ENCODE results near the gene SIKE1. TPM values are rescaled to one million over a fixed set of nuclear protein-coding genes. Genes with fewer than 3 reads are reported as not detected.

Gene SIKE1
- total RNA-seq, 4 donors from 2014 or later = 47.5 to 57.4 (median 55.4) TPM

DNA sequence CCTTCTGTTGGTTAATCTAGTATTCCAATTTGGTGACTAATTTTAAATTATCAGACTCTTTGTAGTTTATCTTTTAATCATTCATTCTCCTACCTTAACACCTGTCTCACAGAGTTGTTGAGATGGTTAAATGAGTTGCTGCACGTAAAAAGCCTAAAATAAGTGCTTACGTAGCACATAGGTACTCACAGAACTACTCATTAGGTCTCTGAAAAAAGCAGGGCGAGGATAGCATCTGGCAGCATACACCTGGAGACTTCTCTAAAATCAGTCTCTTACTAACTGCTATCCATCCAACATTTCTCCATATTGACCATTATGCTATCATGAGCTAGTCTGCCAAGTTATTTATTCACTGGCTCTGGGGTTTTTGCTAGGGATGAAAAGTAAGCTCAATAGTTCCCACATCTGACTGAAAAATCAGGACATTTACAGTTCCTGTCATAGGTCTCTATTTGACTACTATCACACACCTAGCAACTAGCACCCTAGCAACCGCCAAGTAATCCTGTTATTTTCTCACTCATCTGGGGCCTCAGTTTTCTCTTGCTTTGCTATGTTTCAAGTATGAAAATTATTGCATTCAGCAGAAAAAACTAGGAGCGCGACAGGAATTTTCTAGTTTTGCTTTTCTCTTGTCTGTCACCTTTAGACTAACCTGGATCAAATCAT is 33.9 kb downstream of the SIKE1 start:
- WGBS, 2 donors = 80% methylated on average over 6 of the region's 6 CpGs
- intact Hi-C loops (cut with DNase I; ENCODE audit: low total_unique reads) = no loop called here
- H3K4me3 ChIP-seq (ENCODE audit: low read depth, poor library complexity, severe bottlenecking) = no peak overlapping the region
- DNase-seq (ENCODE audit: low spot score in 2 of 2) = no peak
- TF ChIP-seq, protein P1, sequence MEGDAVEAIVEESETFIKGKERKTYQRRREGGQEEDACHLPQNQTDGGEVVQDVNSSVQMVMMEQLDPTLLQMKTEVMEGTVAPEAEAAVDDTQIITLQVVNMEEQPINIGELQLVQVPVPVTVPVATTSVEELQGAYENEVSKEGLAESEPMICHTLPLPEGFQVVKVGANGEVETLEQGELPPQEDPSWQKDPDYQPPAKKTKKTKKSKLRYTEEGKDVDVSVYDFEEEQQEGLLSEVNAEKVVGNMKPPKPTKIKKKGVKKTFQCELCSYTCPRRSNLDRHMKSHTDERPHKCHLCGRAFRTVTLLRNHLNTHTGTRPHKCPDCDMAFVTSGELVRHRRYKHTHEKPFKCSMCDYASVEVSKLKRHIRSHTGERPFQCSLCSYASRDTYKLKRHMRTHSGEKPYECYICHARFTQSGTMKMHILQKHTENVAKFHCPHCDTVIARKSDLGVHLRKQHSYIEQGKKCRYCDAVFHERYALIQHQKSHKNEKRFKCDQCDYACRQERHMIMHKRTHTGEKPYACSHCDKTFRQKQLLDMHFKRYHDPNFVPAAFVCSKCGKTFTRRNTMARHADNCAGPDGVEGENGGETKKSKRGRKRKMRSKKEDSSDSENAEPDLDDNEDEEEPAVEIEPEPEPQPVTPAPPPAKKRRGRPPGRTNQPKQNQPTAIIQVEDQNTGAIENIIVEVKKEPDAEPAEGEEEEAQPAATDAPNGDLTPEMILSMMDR (IDR thresholded peaks at IDR 0.05) = no peak
- TF ChIP-seq POLR2A (IDR thresholded peaks at IDR 0.05) = no peak

DNA sequence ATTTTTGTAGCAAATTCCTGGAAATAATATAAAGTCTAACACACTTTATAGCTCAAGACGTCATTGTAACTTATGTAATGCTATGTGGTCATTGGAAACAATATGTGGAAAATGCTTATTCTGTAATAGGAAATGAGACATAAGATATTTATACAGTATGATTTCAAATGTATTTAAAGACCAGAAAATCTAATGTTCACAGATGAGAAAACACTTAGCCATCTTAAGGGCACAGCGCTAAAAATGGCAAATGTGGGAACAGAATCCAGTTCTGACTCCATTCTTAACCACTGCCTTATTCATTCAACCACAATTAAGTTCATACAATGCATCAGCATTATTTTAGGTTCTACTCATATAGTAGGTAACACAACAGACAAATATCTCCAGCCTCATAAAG is 35.2 kb downstream of the SIKE1 start:
- 68 to 75% methylated on average over 2 of the region's 2 CpGs for WGBS, 2 donors
- no peak for DNase-seq (ENCODE audit: low spot score in 2 of 2)
- intact Hi-C loops (cut with DNase I; ENCODE audit: low total_unique reads) = no loop called here
- TF ChIP-seq POLR2A (IDR thresholded peaks at IDR 0.05) = no peak
- TF ChIP-seq, protein P1 (IDR thresholded peaks at IDR 0.05) = no peak
- H3K4me3 ChIP-seq (ENCODE audit: low read depth, poor library complexity, severe bottlenecking) = no peak overlapping the region

- intact Hi-C loops (cut with DNase I; ENCODE audit: low total_unique reads) = no loop called here
- no peak overlapping the region for H3K4me3 ChIP-seq (ENCODE audit: low read depth, poor library complexity, severe bottlenecking)
- DNase-seq (ENCODE audit: low spot score in 2 of 2) = peak in 1 of 2 donors; percentile 42
- WGBS, 2 donors = 94 to 96% methylated on average over 11 of the region's 11 CpGs
- TF ChIP-seq, protein P1 (IDR thresholded peaks at IDR 0.05) = no peak
- TF ChIP-seq POLR2A (IDR thresholded peaks at IDR 0.05) = no peak
Observed at GRCh38 chr1:114741963-114742746, 38.3 kb downstream of the SIKE1 start.

DNA sequence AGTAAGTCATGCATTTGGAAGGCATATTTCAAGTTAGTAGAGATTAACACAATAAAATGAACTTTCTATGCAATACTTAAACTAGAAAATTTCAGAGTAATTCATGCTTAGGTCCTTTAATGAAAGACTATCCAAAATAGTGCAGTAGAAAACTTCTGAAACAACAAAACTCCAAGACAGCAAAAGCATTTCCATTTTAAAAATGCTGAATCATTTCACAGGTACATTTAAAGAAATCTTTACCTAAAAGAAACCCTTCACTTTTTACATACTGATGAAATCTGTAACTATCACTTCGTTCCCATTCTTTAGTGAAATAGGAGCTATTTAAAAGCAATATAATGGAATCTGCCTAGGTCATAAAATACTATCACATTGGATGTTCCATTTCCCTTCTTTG is 40.2 kb downstream of the SIKE1 start:
- intact Hi-C loops (cut with DNase I; ENCODE audit: low total_unique reads) = no loop called here
- 93 to 100% methylated on average over 1 of the region's 1 CpG for WGBS, 2 donors
- H3K4me3 ChIP-seq (ENCODE audit: low read depth, poor library complexity, severe bottlenecking) = no peak overlapping the region
- TF ChIP-seq, protein P1 (IDR thresholded peaks at IDR 0.05) = no peak
- no peak for TF ChIP-seq POLR2A (IDR thresholded peaks at IDR 0.05)
- no peak for DNase-seq (ENCODE audit: low spot score in 2 of 2)

- TF ChIP-seq, protein P1 (IDR thresholded peaks at IDR 0.05) = no peak
- no peak for TF ChIP-seq POLR2A (IDR thresholded peaks at IDR 0.05)
- intact Hi-C loops (cut with DNase I; ENCODE audit: low total_unique reads) = no loop called here
- H3K4me3 ChIP-seq (ENCODE audit: low read depth, poor library complexity, severe bottlenecking) = no peak overlapping the region
- no peak for DNase-seq (ENCODE audit: low spot score in 2 of 2)
- WGBS, 2 donors = 94% methylated on average over 6 of the region's 6 CpGs
Observed at GRCh38 chr1:114737314-114737849, 43.1 kb downstream of the SIKE1 start.
